Measurements from ENCODE around the gene N4BP2L2. TPM values are rescaled to one million over a fixed set of nuclear protein-coding genes. Genes with fewer than 3 reads are reported as not detected.

Gene N4BP2L2
- total RNA-seq, 1 experiment from 2014 or later = 104 TPM

DNA sequence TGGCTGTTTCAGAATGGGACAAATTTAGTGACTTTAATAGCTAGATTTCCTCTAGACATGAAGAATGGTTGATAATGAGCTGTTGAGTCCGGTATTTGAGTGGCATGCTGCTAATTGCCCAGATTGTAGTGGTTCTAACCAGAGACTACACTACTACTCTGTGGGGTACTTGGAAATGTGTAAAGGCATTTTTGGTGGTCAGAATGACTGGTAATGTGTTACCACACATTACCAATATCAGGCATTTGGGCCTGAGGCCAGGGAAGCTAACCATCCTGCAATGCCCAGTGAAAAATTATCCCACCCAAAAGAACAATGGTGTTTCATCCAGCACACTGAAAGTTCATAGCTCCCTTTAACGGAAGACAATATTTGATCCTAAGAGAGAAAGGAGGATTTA, 93.1 kb downstream of the N4BP2L2 start:
- in situ Hi-C loops (cut with HindIII; ENCODE audit: low pct_unique_long_range_greater_than_20kb, low sequenced_read_pairs) = no loop called here
- no peak for DNase-seq (ENCODE audit: low read depth, low spot score)

DNA sequence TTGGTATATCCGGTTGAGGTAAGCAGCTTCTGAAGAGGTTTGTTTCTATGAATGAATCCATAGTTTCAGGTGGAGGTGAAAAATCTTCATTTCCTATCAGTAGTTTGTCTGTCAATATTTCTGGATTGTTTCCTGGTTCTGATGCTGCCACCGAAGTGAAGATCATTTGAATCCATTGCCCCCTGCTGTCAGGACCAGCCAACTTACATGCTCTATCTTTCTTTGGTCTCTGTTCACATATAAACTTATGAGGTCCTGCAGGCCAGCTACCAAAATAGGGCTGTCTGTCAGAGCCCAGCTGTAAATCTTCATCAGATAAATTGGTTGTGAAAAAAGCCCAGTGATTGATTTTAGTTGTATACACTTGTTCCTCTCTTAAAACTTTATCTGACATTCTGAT, 95.5 kb downstream of the N4BP2L2 start:
- in situ Hi-C loops (cut with HindIII; ENCODE audit: low pct_unique_long_range_greater_than_20kb, low sequenced_read_pairs) = no loop called here
- peak; percentile 33 for DNase-seq (ENCODE audit: low read depth, low spot score)

DNA sequence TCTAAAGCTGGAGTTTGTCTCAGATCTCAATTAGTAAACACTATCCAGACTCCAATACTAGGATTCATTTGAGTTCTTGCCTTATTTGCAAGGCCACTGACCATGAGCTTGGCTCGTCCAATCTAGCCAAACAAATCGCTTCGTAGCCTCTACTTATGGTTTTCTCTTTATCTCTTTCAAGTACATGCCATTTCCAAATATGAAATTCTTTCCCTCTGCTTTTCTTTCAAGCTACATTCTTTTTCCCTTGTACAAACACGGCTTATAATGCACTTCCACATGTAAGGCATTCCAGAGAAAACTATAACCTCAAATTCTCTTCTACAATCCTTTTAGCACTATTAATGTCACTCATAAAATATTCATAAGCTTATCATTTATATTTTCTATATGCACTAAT, 99.7 kb downstream of the N4BP2L2 start:
- in situ Hi-C loops (cut with HindIII; ENCODE audit: low pct_unique_long_range_greater_than_20kb, low sequenced_read_pairs) = no loop called here
- no peak for DNase-seq (ENCODE audit: low read depth, low spot score)

DNA sequence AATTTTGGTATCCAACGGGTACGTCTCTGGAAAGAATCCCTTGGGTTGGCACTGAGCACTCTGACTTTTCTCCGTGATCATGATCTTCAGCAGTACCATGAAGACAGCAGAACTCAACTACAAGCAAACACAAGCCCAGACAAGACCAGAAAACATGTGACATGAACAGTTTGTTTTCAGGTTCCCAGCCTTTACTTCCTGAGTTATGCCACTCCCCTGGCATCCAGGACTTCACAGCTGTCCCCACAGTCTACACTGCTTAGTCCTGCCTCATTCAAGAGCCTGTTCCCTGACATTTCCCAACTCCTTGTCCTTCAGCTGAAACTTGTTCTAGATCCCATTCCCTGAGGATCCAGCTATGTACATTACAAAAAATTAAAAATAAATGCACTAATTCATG, 105.7 kb downstream of the N4BP2L2 start:
- in situ Hi-C loops (cut with HindIII; ENCODE audit: low pct_unique_long_range_greater_than_20kb, low sequenced_read_pairs) = no loop called here
- no peak for DNase-seq (ENCODE audit: low read depth, low spot score)

DNA sequence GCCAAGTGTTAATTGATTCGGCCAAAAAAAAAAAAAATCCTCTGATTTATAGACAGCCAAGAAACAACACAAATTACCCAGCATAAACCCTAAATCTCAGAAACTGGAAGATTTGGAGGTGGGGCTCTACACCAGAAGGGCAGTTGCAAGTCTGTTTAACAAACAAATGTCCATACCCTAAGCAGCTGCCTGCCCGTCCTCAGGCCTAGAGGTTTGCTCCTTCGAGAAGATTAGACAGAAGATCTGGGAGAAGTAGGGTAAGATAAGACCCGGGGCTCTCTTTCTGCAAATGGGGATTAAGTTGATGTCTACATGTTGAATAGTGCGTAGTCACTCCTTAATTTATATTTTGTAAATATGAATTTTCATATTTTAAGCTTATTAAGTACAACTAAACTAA, 107.2 kb downstream of the N4BP2L2 start:
- DNase-seq (ENCODE audit: low read depth, low spot score) = no peak
- in situ Hi-C loops (cut with HindIII; ENCODE audit: low pct_unique_long_range_greater_than_20kb, low sequenced_read_pairs) = no loop called here

DNA sequence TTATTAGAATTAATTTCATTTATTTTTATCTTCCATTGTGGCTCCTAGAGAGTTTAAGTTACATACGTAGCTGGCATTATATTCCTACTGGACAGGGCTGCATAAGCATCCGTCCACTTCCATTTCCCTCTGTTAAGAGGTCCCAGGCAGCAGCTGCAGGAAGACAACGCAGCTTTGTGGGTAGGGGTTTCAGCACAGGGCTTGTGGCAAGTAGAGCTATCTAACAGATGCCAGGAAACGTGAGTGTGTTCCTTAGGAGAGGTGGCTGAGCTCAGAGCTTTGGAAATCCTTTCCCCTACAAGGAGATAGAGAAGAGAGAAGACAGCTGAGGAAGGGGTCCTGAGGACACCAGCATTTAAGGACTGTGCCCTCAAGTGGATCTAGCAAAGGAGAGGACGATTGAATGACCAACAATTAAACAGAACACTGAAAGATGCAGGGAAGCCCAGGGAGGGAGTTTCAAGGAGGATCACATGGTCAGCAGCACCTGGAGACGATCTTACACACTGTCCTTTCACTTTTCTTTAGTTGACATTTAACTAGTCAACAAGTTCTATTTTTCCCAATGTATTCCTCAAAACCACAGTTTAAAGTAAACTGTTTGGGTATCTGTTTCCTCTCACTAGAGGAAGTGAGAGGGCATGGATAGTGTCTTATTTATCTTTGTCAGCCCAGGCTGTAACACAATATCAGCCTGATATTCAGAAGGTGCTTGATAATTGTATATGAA, 108.4 kb downstream of the N4BP2L2 start:
- no peak for DNase-seq (ENCODE audit: low read depth, low spot score)
- in situ Hi-C loops (cut with HindIII; ENCODE audit: low pct_unique_long_range_greater_than_20kb, low sequenced_read_pairs) = no loop called here

DNA sequence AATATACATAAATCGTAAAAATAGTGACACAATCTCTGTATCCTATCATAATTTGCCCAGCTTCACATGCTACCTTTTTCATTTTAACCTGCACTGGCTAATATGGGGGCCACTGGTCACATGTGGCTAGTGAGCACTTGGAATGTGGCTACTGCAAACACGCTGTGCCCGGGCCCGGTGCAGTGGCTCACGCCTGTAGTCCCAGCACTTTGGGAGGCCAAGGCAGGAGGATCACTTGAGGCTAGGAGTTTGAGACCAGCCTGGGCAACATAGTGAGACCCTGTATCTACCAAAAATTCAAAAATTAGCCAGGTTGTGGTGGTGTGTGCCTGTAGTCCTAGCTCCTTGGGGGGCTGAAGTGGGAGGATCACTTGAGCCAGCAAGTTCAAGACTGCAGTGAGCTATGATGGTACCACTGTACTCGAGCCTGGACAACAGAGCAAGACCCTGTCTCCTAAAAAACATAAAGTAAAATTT, 109.1 kb downstream of the N4BP2L2 start:
- DNase-seq (ENCODE audit: low read depth, low spot score) = no peak

DNA sequence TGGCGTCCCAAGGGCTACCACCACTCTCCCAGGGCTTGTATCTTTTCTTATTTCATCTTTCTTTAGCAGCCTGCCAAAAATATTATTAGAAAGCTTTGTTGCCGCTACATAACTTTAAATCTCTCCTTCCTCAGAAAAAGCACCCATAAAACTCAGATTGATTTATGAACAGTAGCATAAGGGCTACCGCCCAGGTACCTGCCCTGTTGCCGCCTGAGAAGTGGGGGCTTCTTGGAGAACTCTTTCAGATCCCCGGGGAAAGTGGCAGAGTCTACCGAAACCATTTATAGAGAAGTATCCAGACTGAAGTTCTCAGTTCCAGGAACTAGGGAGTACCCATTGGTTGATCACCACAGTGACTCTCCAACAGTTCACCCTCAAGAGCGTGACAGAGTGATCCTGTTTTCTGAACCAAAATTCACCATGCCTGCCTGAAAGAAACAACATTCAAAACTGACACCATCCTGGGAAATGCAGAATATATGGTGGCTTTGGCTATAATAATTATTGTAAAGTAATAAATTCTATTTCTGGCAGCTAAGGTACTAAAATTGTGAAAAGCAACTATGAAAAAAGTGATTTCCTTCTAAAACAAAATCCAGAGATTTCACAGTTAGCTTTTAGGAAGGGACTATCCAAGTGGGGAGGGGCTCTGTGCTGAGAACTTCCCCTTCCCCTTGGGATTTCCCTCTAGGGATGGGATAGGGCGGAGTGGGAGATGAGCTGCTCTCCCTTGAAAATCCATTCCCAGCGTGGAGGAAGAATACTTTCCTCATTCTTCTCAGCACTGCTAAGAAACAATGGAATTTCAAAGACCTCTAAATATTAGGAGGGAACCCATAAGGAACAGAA, 109.8 kb downstream of the N4BP2L2 start:
- DNase-seq (ENCODE audit: low read depth, low spot score) = no peak
- in situ Hi-C loops (cut with HindIII; ENCODE audit: low pct_unique_long_range_greater_than_20kb, low sequenced_read_pairs) = no loop called here

More for the DNA sequence above, 109.1 kb downstream of the N4BP2L2 start:
- in situ Hi-C loops (cut with HindIII; ENCODE audit: low pct_unique_long_range_greater_than_20kb, low sequenced_read_pairs) = no loop called here

DNA sequence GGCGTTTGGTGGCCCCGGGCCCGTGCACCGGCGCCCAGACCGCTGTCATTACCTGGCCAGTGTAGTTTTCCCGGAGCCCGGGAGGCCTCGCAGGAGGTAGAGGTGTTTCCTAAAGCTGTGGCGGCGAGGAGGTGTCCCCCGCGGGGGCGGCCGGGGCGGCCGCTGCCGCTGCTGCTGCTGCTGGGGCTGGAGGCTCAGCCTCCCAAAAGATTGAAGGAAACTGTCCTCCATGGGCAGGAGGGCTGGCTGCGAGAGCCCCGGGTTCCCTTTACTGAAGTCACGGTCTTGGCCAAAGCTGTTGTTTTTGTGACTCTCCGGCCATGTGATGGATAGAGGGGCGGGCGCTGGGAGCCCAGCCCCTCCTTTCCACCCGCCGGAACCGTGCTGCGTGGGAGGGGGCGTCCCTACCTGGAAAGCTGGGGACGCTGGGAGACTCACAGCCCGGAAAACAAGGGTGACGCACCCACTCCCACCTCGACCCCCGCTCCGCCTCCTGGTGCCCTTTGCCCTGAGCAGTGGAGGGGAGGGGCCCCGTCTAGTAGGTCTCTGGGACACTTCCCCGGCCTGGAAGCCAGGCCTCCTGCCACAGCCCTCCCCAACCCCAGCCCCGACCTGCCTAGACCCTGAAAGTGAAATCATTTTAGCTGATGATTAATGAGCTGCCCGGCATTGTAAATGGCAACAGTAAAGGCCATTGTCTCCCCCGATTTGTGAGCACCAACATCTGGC, 110.6 kb downstream of the N4BP2L2 start, which contains the start of gene N4BP2L1:
Gene N4BP2L1, minus strand, starts transcription at position 279 of the 729 bp plus-strand sequence. Its CDS starts 48 bp downstream, at position 231.
- DNase-seq (ENCODE audit: low read depth, low spot score) = no peak
- in situ Hi-C loops (cut with HindIII; ENCODE audit: low pct_unique_long_range_greater_than_20kb, low sequenced_read_pairs) = no loop called here

DNA sequence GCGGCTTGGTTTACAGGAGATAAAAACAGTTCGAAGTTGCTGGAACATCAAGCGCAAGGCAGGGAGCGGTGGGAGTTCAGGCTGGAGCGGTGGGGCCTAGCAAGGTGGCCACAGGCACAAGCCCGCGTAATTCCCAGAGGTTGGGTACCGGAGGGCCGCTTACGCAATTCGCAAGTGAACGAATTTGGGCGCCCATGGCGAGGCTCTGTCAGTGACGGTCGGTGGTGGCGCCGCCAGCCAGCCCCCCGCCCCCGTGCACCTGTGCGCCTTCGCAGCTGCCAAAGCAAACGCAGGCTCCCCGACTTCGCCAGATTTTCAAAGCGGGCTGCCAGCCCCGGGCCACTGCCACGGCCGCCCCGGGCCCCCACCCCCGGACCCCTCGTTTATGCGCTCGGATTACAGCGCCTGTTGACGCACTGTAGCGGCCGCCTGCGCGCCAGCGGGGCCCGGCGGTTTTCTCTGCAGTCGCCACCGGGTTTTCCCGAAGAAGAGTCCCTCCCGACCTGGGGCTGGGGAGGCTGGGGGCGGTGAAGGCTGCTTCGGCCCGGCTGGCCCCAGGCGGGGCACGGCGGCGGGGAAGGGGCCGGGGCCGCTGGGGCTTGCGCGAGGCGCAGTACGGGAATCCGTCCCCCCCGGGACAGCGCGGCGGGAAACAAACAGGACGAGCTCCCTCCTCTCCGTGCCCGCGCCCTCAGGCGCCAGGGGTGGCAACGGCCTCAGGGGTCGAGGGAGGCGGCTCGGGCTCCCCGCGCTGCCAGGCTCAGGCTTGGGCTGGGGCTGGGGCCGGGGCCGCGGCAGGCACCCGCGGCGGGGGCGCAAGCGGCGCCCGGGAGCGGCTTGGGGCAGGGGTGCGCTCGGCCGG, 111.4 kb downstream of the N4BP2L2 start:
- in situ Hi-C loops (cut with HindIII; ENCODE audit: low pct_unique_long_range_greater_than_20kb, low sequenced_read_pairs) = no loop called here
- no peak for DNase-seq (ENCODE audit: low read depth, low spot score)

DNA sequence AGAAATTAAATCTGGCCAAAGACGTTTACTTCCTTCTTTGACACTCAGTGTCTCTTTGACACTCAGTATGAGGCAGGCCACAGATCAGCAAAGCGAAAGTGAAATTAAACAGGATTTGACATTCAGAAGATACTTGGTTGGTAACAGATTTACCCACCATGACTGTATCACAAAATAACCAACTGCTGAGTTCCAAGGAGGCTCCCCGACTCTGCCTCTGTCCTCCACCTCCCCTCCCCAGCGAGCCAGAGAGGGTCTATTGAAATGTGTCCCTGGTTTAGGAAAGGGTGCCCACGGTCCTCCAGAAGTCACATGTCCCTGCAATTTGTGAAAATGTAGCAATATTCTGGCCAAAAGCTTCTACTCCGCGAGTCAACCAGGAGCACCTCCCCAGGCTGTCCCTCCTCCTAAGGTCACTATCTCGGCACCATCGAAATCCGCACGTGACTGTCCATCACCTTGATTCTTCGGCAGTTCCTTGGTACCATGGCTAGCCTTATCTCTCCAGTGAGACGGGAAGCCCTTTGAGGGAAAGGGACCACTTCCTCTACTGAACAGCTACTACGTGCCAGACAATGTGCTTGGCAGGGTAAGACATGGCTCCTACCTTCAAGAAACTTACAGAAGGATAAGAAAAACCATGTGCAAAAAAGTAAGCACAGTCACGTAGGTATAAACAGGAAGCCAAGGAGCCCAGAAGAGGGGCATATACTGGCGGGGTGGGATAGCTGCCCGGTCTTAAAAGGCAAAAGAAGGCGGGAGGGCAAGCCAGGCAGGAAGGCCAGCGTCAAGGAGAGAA, 112.2 kb downstream of the N4BP2L2 start:
- no peak for DNase-seq (ENCODE audit: low read depth, low spot score)
- in situ Hi-C loops (cut with HindIII; ENCODE audit: low pct_unique_long_range_greater_than_20kb, low sequenced_read_pairs) = no loop called here

DNA sequence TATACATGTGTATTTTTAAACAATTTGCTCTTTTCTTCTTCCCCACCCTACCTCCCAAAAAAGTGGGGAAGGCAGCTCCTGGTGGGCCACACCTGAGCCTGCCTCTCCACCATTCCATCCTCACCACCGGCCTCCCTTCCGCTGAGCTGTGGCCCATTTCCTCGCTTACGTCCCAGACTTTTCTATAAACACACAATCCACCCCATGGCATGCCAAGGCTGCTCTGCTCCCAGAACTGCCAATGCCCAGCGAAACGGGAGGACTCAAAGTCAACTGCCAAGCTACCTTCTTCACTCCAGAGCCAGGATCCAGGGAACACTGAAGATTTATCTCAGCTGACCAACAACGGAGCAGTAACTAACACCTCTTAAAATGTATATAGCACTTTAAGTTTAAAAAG, 113.4 kb downstream of the N4BP2L2 start:
- no peak for DNase-seq (ENCODE audit: low read depth, low spot score)
- in situ Hi-C loops (cut with HindIII; ENCODE audit: low pct_unique_long_range_greater_than_20kb, low sequenced_read_pairs) = no loop called here

DNA sequence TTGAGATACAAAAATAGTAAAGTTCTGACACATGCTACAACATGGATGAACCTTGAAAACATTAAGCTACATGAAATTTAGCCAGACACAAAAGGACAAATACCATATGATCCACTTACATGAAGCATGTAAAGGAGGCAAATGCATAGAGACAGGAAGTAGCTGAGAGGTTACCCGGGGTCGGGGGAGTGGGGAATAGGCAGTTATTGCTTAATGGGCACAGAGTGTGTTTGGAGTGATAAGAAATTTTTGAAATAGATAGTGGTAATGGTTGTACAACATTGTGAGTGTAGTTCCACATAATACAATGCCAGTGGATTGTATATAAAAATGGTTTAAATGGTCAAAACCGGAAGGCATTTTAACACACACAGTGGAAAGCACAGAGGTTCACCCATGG, 115.0 kb downstream of the N4BP2L2 start:
- in situ Hi-C loops (cut with HindIII; ENCODE audit: low pct_unique_long_range_greater_than_20kb, low sequenced_read_pairs) = no loop called here
- DNase-seq (ENCODE audit: low read depth, low spot score) = no peak

DNA sequence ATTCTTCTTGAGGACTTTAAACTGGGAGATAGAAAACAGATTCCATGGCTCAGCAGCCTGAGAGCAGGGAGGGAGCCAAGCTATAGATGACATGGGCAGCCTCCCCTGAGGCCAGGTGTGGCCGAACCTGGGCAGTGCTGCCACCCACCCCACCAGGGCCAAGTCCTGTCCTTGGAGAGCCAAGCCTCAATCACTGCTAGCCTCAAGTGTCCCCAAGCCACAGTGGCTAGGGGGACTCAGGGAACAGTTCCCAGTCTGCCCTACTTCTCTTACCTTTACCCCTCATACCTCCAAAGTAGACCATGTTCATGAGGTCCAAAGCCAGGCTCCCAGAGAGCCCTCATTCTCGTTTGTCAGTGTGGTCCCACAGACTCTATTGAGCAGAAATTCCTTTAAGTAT, 118.7 kb downstream of the N4BP2L2 start:
- DNase-seq (ENCODE audit: low read depth, low spot score) = no peak
- in situ Hi-C loops (cut with HindIII; ENCODE audit: low pct_unique_long_range_greater_than_20kb, low sequenced_read_pairs) = no loop called here

DNA sequence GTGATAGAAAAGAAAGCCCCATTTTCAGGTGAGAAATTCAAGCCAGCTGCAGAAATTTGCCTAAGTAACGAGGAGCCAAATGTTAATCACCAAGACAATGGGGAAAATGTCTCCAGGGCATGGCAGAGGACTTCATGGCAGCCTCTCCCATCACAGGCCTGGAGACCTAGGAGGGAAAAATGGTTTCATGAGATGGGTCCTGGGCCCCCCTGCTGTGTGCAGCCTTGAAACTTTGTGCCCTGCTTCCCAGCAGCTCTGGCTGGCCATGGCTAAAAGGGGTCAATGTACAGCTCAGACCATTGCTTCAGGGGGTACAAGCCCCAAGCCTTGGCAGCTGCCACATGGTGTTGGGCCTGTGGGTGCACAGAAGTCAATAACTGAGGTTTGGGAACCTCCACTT, 120.6 kb downstream of the N4BP2L2 start:
- no peak for DNase-seq (ENCODE audit: low read depth, low spot score)
- in situ Hi-C loops (cut with HindIII; ENCODE audit: low pct_unique_long_range_greater_than_20kb, low sequenced_read_pairs) = no loop called here

DNA sequence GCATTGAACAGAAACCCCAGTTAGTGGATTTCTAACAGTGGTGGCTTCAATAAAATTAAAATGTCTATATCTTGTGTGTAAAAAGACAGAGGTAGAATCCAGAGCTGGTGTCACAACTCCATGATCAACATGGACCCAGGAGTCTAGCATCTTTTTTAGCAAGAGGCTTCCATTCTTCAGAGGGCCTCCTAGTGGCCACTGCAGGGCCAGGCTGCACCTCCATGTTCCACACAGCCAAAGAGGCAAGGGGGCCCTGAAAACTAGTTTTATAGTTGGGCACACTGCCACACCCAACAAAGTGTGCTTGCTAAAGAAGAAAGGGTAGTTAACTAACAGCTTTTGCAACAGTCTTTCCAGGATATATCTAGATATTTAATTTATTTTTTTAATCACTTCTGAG, 123.6 kb downstream of the N4BP2L2 start:
- in situ Hi-C loops (cut with HindIII; ENCODE audit: low pct_unique_long_range_greater_than_20kb, low sequenced_read_pairs) = no loop called here
- DNase-seq (ENCODE audit: low read depth, low spot score) = peak; percentile 55

DNA sequence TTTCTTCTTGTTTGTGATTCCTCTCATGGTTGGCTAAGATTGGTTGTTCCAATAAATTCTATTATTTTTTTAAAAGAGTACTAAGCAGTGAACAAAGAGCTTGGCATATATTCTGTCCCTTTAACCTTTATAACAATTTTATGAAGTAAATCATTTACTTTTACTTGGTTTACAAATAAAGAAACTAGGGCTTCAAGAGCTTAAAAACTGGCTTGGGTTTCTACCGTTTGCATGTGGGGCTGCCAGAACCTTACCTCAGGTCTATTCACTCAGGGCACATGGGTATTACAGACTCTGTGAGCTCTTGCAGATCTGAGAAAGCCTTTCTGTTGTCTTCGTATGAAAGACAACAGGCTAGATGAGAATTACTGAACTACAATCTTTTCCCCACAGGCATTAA, 124.0 kb downstream of the N4BP2L2 start:
- in situ Hi-C loops (cut with HindIII; ENCODE audit: low pct_unique_long_range_greater_than_20kb, low sequenced_read_pairs) = no loop called here

More for the DNA sequence above, 124.0 kb downstream of the N4BP2L2 start:
- DNase-seq (ENCODE audit: low read depth, low spot score) = no peak
